ENCODE data around the gene FHIT. TPM values are rescaled to one million over a fixed set of nuclear protein-coding genes. Genes with fewer than 3 reads are reported as not detected.

Gene FHIT
- total RNA-seq, 1 experiment from 2014 or later = 9.8 TPM

DNA sequence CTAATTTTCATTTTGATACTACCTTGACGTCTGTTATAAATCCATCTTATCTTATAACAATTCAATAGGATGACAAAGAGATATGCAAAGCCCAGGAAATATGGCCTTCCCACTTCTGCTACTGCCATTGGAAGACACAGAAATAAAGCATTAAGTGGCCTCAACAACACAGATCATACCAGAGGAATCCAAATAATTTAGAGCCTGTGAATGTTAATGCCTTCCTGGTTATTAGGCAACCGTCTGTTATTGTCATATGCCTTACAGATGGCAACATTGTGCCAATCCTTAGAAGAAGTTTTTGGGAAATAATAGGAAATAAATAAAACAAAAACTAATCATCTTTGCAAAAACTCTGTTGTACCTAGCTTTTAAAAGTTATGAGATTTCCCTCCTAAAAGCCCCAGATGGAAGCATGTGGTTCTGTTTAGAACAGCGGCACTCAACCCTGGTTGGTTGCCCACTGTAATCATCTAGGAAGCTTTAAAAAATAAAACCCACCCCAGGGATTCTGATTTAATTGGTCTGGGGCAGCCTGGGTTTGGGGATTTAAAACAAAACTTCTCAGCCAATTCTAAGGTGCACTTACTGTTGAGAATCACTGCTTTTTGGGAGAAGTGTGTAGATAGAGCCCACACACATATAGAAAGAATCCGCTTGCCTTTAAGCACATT lies 1496.7 kb downstream of the FHIT start:
- H3K27ac ChIP-seq = no peak overlapping the region
- no peak for DNase-seq
- H4K20me1 ChIP-seq (ENCODE audit: insufficient read depth) = no peaks in the 10 kb centered on the region
- H3K79me2 ChIP-seq (ENCODE audit: low read depth) = no peaks in the 10 kb centered on the region
- no peak overlapping the region for H3K4me3 ChIP-seq
- no peaks in the 10 kb centered on the region for H3F3A ChIP-seq (ENCODE audit: insufficient read depth, low read depth)
- intact Hi-C loops (cut with micrococcal nuclease; ENCODE audit: unreplicated experiment) = no loop called here
- ChIA-PET CTCF (no interaction called here), POLR2A (ENCODE audit: unreplicated experiment) (no interaction called here)
- H3K4me1 ChIP-seq (replicated peaks; ENCODE audit: insufficient read depth) = no peaks in the 10 kb centered on the region
- H3K4me2 ChIP-seq = no peak overlapping the region
- no peak overlapping the region for H2AFZ ChIP-seq
- no peak for TF ChIP-seq EZH2 (IDR thresholded peaks at IDR 0.05; ENCODE audit: low read depth)
- TF ChIP-seq, protein P1, sequence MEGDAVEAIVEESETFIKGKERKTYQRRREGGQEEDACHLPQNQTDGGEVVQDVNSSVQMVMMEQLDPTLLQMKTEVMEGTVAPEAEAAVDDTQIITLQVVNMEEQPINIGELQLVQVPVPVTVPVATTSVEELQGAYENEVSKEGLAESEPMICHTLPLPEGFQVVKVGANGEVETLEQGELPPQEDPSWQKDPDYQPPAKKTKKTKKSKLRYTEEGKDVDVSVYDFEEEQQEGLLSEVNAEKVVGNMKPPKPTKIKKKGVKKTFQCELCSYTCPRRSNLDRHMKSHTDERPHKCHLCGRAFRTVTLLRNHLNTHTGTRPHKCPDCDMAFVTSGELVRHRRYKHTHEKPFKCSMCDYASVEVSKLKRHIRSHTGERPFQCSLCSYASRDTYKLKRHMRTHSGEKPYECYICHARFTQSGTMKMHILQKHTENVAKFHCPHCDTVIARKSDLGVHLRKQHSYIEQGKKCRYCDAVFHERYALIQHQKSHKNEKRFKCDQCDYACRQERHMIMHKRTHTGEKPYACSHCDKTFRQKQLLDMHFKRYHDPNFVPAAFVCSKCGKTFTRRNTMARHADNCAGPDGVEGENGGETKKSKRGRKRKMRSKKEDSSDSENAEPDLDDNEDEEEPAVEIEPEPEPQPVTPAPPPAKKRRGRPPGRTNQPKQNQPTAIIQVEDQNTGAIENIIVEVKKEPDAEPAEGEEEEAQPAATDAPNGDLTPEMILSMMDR (conservative IDR thresholded peaks at IDR 0.05) = no peak
- H3K27me3 ChIP-seq (ENCODE audit: insufficient read depth, low read depth) = no peaks in the 10 kb centered on the region
- BruUV-seq (replicated peaks) = no TSS peak
- no peaks in the 10 kb centered on the region for H3K36me3 ChIP-seq (ENCODE audit: low read depth)
- no peaks in the 10 kb centered on the region for H3K9me2 ChIP-seq (ENCODE audit: insufficient read depth)
- no peaks in the 10 kb centered on the region for H3K9me3 ChIP-seq (ENCODE audit: insufficient read depth, low read depth)

DNA sequence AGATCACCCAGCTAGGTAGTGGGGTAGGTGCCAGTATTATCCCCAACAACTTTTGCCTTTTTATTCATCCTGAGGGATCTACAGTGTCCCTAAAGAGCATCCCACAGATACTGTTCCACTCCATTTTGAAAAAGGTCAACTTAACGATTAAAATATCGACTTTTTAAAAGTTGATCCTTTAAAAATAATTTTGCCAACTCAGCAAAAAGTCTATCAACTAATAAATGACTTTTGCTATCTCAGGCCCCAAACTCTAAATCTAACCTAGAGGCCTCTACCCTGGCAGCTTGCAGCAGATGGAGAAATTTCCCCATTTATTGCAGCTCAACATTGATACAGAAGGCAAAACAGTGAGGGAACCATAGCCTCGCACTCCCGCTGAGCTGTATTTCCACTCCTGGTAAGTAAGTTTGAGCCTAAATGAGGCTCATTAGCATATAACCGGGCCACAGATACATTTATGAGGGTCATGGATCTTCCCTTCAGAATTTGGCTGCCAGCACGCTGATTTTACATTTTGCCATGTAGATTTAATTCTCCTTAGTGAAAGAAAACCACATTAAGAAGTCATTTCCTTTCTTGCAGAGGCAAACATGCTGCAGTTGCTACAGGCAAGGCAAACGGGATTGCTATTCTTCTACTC lies 1497.3 kb downstream of the FHIT start:
- intact Hi-C loops (cut with micrococcal nuclease; ENCODE audit: unreplicated experiment) = no loop called here
- POLR2A ChIA-PET (ENCODE audit: unreplicated experiment) = no interaction called here
- CTCF ChIA-PET = no interaction called here

DNA sequence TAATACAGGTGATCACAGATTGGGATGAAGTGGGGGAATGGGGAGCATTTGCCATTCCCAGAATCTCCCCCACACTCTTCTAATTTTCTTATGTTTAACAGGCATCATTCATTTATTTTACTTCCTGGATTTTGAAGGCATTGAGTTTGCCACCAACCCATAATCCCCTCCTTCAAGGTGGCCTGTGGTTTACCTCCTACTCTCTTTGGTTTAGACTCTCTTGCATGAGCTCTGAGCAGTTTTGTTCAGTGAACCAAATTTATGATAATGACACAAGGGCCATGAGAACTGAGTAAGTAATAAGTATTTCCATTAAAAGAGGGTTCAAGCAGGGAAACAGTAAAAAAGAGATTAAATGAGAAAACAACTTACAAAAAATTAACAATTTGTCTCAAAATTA lies 1498.3 kb downstream of the FHIT start:
- Histone ChIP-seq H2AFZ (no peak overlapping the region), H3K4me3 (no peak overlapping the region), H3K4me2 (no peak overlapping the region), H3K36me3 (ENCODE audit: low read depth) (no peaks in the 10 kb centered on the region), H3K27me3 (ENCODE audit: insufficient read depth, low read depth) (no peaks in the 10 kb centered on the region), H3F3A (ENCODE audit: insufficient read depth, low read depth) (no peaks in the 10 kb centered on the region), H3K9me2 (ENCODE audit: insufficient read depth) (no peaks in the 10 kb centered on the region), H4K20me1 (ENCODE audit: insufficient read depth) (no peaks in the 10 kb centered on the region), H3K27ac (no peak overlapping the region), H3K79me2 (ENCODE audit: low read depth) (no peaks in the 10 kb centered on the region), H3K4me1 (replicated peaks; ENCODE audit: insufficient read depth) (no peaks in the 10 kb centered on the region), H3K9me3 (ENCODE audit: insufficient read depth, low read depth) (no peaks in the 10 kb centered on the region)
- intact Hi-C loops (cut with micrococcal nuclease; ENCODE audit: unreplicated experiment) = no loop called here
- TF ChIP-seq, protein P1 (conservative IDR thresholded peaks at IDR 0.05) = no peak
- no peak for TF ChIP-seq EZH2 (IDR thresholded peaks at IDR 0.05; ENCODE audit: low read depth)
- POLR2A ChIA-PET (ENCODE audit: unreplicated experiment) = no interaction called here
- BruUV-seq (replicated peaks) = no TSS peak
- CTCF ChIA-PET = no interaction called here
- DNase-seq = no peak

More for the DNA sequence above, 1497.3 kb downstream of the FHIT start:
- no peaks in the 10 kb centered on the region for H3F3A ChIP-seq (ENCODE audit: insufficient read depth, low read depth)
- no peak overlapping the region for H3K4me3 ChIP-seq
- no peak overlapping the region for H2AFZ ChIP-seq
- BruUV-seq (replicated peaks) = no TSS peak
- no peaks in the 10 kb centered on the region for H3K27me3 ChIP-seq (ENCODE audit: insufficient read depth, low read depth)
- DNase-seq = no peak
- no peaks in the 10 kb centered on the region for H3K36me3 ChIP-seq (ENCODE audit: low read depth)
- H3K27ac ChIP-seq = no peak overlapping the region
- no peak overlapping the region for H3K4me2 ChIP-seq
- H3K9me2 ChIP-seq (ENCODE audit: insufficient read depth) = no peaks in the 10 kb centered on the region
- H3K9me3 ChIP-seq (ENCODE audit: insufficient read depth, low read depth) = no peaks in the 10 kb centered on the region
- no peaks in the 10 kb centered on the region for H3K79me2 ChIP-seq (ENCODE audit: low read depth)
- no peaks in the 10 kb centered on the region for H3K4me1 ChIP-seq (replicated peaks; ENCODE audit: insufficient read depth)
- TF ChIP-seq, protein P1 (conservative IDR thresholded peaks at IDR 0.05) = no peak
- no peak for TF ChIP-seq EZH2 (IDR thresholded peaks at IDR 0.05; ENCODE audit: low read depth)
- H4K20me1 ChIP-seq (ENCODE audit: insufficient read depth) = no peaks in the 10 kb centered on the region

Data from PC-9 (cell line).